ENCODE data around the gene JTB. TPM values are rescaled to one million over a fixed set of nuclear protein-coding genes. Genes with fewer than 3 reads are reported as not detected.

The JTB gene
- total RNA-seq, 4 donors from 2014 or later = 144 to 225 (median 204) TPM

- 89 to 93% methylated on average over 3 to 7 of the region's 9 CpGs for WGBS, 2 donors
- Histone ChIP-seq H3K9me3 (no peaks in the 10 kb centered on the region), H3K27me3 (no peaks in the 10 kb centered on the region), H3K4me1 (no peaks in the 10 kb centered on the region), H3K4me3 (no peak overlapping the region), H3K36me3 (peaks cover 28 to 100% (median 45%) of the 10 kb centered on the region in 3 donors), H3K27ac (no peak overlapping the region)
- DNase-seq = no peak
- intact Hi-C loops (cut with DNase I) = no loop called here
- TF ChIP-seq, protein P1, sequence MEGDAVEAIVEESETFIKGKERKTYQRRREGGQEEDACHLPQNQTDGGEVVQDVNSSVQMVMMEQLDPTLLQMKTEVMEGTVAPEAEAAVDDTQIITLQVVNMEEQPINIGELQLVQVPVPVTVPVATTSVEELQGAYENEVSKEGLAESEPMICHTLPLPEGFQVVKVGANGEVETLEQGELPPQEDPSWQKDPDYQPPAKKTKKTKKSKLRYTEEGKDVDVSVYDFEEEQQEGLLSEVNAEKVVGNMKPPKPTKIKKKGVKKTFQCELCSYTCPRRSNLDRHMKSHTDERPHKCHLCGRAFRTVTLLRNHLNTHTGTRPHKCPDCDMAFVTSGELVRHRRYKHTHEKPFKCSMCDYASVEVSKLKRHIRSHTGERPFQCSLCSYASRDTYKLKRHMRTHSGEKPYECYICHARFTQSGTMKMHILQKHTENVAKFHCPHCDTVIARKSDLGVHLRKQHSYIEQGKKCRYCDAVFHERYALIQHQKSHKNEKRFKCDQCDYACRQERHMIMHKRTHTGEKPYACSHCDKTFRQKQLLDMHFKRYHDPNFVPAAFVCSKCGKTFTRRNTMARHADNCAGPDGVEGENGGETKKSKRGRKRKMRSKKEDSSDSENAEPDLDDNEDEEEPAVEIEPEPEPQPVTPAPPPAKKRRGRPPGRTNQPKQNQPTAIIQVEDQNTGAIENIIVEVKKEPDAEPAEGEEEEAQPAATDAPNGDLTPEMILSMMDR (IDR thresholded peaks at IDR 0.05) = no peak
- no peak for TF ChIP-seq POLR2A (IDR thresholded peaks at IDR 0.05)
These were observed 42.7 kb downstream of the JTB start for GRCh38 chr1:153934746-153935145.

GRCh38 chr1:153933955-153934354, 43.5 kb downstream of the JTB start:
- Histone ChIP-seq H3K36me3 (peaks cover 28 to 100% (median 42%) of the 10 kb centered on the region in 3 donors), H3K27me3 (no peaks in the 10 kb centered on the region), H3K9me3 (no peaks in the 10 kb centered on the region), H3K4me3 (no peak overlapping the region), H3K27ac (no peak overlapping the region), H3K4me1 (peaks cover 0 to 5% (median 0%) of the 10 kb centered on the region in 3 donors)
- TF ChIP-seq, protein P1 (IDR thresholded peaks at IDR 0.05) = no peak
- no peak for TF ChIP-seq POLR2A (IDR thresholded peaks at IDR 0.05)
- 92 to 97% methylated on average over 7 to 8 of the region's 11 CpGs for WGBS, 2 donors
- no peak for DNase-seq
- intact Hi-C loops (cut with DNase I) = no loop called here

- H3K36me3 ChIP-seq = peaks cover 28 to 96% (median 42%) of the 10 kb centered on the region in 3 donors
These were observed 44.0 kb downstream of the JTB start for GRCh38 chr1:153933430-153933829.

DNA sequence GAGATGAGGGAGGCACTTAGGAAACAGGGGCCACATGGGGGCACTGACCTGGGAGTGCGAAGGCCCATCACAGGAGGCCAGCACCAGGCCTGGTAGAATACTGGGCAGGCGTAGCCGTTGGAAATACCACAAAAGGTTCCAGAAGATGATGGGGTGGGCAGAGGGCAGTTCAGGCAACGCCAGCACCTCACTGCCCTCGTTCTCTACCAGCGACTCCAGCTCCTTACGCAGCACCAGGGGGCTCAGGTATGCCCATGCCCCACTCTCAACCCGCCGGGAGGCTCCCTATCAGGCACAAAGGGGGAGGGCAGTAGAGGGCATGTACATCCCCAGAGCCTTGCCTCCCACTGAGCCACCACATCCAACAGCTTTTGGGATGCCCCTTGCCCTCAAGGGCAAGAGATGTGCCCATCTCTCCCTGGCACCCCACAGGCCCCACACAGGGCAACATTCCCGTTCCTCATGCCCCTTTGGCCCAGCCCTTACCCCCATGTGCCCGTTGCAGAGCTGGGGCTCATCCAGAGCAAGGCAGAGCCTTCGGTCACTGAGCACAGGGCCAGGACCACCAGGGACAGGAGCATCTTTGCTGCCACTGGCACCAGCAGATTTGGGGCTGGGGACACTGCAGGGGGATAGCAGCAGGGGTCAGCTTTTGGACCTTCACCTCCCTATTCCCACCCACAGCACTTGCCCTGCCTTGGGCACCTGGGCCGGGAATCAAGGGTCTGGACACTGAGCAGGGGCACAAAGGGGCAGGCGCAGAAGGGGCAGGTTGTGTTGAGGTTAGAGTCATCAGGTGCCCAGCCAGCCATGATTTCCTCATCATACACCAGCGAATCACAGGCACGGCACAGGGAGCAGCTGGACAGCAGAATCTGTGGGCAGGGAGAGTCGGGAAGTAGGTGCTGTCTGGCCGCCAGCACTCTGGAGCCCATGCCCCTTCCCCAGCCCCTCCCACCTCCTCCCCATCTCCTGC, 45.0 kb downstream of the JTB start:
- TF ChIP-seq POLR2A (IDR thresholded peaks at IDR 0.05) = no peak
- TF ChIP-seq, protein P1 (IDR thresholded peaks at IDR 0.05) = no peak
- peaks cover 28 to 86% (median 42%) of the 10 kb centered on the region in 3 donors for H3K36me3 ChIP-seq
- H3K4me1 ChIP-seq = peaks cover 0 to 14% (median 0%) of the 10 kb centered on the region in 3 donors
- H3K27me3 ChIP-seq = no peaks in the 10 kb centered on the region
- 91 to 99% methylated on average over 9 to 10 of the region's 18 CpGs for WGBS, 2 donors
- no peaks in the 10 kb centered on the region for H3K9me3 ChIP-seq
- intact Hi-C loops (cut with DNase I) = no loop called here
- no peak overlapping the region for H3K27ac ChIP-seq
- no peak overlapping the region for H3K4me3 ChIP-seq
- no peak for DNase-seq

More at GRCh38 chr1:153933430-153933829, 44.0 kb downstream of the JTB start:
- no peak overlapping the region for H3K27ac ChIP-seq
- intact Hi-C loops (cut with DNase I) = no loop called here
- no peak for DNase-seq
- no peaks in the 10 kb centered on the region for H3K27me3 ChIP-seq
- TF ChIP-seq, protein P1 (IDR thresholded peaks at IDR 0.05) = no peak
- no peak for TF ChIP-seq POLR2A (IDR thresholded peaks at IDR 0.05)
- H3K4me1 ChIP-seq = peaks cover 0 to 11% (median 0%) of the 10 kb centered on the region in 3 donors
- no peaks in the 10 kb centered on the region for H3K9me3 ChIP-seq
- 72 to 100% methylated on average over 1 to 5 of the region's 14 CpGs for WGBS, 2 donors
- H3K4me3 ChIP-seq = no peak overlapping the region

Measured in esophagus squamous epithelium (tissue), 5 donors.